ENCODE results near the gene SCD5. TPM values are rescaled to one million over a fixed set of nuclear protein-coding genes. Genes with fewer than 3 reads are reported as not detected.
A peak's percentile ranks its signal among the peaks of the same experiment; 100 is the strongest.

SCD5 gene
- total and polyA plus RNA-seq, 2 of the 13 experiments (the other 11 are each of a cell fraction or from before 2014, with no cell fraction given) = not detected

DNA sequence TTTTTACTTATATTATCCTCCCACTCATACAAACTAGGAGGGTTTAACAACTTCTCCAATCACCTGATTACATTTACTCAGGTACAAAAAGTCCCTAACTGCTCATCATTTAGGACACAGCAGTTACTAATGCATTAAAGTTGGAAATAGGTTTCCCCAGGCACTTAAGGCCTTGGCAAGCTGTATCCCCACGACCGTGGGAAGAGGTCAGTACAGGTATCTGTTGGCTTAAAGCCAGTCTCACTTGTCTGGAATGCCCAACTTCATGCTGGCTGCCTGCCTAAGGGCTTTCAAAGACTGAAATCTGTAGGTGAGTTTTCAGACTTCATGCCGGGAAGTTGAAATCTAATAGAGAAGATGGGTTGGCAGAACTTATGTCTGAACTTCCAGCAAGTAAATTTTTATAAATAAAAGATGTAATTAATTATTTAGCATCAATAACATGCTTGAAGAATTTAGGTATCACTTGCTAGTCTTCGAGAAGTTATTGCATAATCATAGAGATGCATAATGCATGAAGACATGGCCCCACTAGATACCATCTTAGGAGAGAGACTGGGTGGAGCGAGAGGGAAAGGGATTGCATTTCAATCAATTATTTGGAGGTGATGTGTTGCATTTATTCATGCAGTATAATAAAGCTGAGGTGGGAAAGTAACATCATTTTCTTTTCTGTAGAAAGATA lies 54.2 kb downstream of the SCD5 start:
- H3K9ac ChIP-seq (ENCODE audit: insufficient read depth, low read depth, low read length) = no peak overlapping the region
- no peaks in the 10 kb centered on the region for H4K20me1 ChIP-seq (ENCODE audit: insufficient read depth, low read length)
- TF ChIP-seq KLF15 (CRISPR knock-in tag; IDR thresholded peaks at IDR 0.05; ENCODE audit: borderline replicate concordance) (no peak), ZKSCAN5 (CRISPR knock-in tag; IDR thresholded peaks at IDR 0.05) (no peak), SAFB2 (CRISPR knock-in tag; IDR thresholded peaks at IDR 0.05; ENCODE audit: borderline replicate concordance, low read depth) (no peak), ZNF577 (CRISPR knock-in tag; IDR thresholded peaks at IDR 0.05; ENCODE audit: borderline replicate concordance, low read depth) (no peak), CEBPB (IDR thresholded peaks at IDR 0.05; ENCODE audit: borderline replicate concordance, low read depth, low read length) (peak; percentile 29; the same call in 1 of the 2 replicates), WIZ (CRISPR knock-in tag; IDR thresholded peaks at IDR 0.05) (no peak)
- intact Hi-C loops (cut with micrococcal nuclease; ENCODE audit: unreplicated experiment) = no loop called here
- POLR2A ChIA-PET = no interaction called here
- FAIRE-seq (no peak), DNase-seq (ENCODE audit: low spot score) (no peak), ATAC-seq (no peak)
- no peaks in the 10 kb centered on the region for H3K9me3 ChIP-seq (ENCODE audit: low read length)
- H3K4me2 ChIP-seq (ENCODE audit: low read depth, low read length) = no peak overlapping the region
- H3K4me3 ChIP-seq (replicated peaks in 1 of 3; ENCODE audit: insufficient read depth in 1 of 3, low read depth in 2 of 3, low read length in 3 of 3) = no peak overlapping the region
- peaks cover 68% of the 10 kb centered on the region for H3K4me1 ChIP-seq (ENCODE audit: insufficient read depth, low read length)
- no peak overlapping the region for H2AFZ ChIP-seq (ENCODE audit: low read length)
- in situ Hi-C loops (cut with HindIII; ENCODE audit: extremely low pct_ligation_motif_present, low pct_unique_long_range_greater_than_20kb) = no loop called here
- no TSS peak for BruUV-seq (replicated peaks)
- CTCF ChIA-PET (ENCODE audit: low intra/inter-chr PET ratio, low total read pairs) = no interaction called here
- no peaks in the 10 kb centered on the region for H3K36me3 ChIP-seq (replicated peaks in 1 of 2; ENCODE audit: control insufficient read depth in 1 of 2, insufficient read depth in 2 of 2, low read length in 2 of 2)
- H3K27ac ChIP-seq (ENCODE audit: extremely low read length, insufficient read depth, low read length) = no peak overlapping the region
- H3K79me2 ChIP-seq (ENCODE audit: insufficient read depth, low read length) = no peaks in the 10 kb centered on the region
- 28% methylated on average over 5 of the region's 5 CpGs for WGBS (ENCODE audit: low lambda C conversion rate)
- H3K27me3 ChIP-seq (ENCODE audit: control insufficient read depth in 1 of 2, insufficient read depth in 2 of 2, low read length in 2 of 2) = no peaks in the 10 kb centered on the region

DNA sequence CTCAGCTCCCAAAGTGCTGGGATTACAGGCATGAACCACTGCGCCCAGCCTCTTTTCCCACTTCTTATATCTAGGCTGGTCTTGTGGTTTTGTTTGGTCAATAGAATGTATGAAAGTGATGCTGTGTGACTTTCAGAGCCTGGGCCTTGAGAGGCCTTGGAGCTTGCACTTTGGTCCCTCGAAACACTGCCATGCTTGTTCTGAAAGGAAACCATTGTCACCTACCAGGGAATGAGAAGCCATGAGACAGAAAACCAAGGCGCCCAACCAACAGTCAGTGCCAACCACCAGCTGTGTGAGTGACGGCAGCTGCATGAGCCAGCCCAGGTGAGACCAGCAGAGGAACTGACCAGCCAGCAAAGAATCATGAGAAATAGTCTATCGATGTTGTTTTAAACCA lies 57.4 kb downstream of the SCD5 start:
- no peaks in the 10 kb centered on the region for H3K36me3 ChIP-seq (replicated peaks in 1 of 2; ENCODE audit: control insufficient read depth in 1 of 2, insufficient read depth in 2 of 2, low read length in 2 of 2)
- POLR2A ChIA-PET = no interaction called here
- FAIRE-seq (no peak), ATAC-seq (peak; percentile 54), DNase-seq (ENCODE audit: low spot score) (peak; percentile 84)
- no peaks in the 10 kb centered on the region for H3K79me2 ChIP-seq (ENCODE audit: insufficient read depth, low read length)
- no peak overlapping the region for H3K4me3 ChIP-seq (replicated peaks in 1 of 3; ENCODE audit: insufficient read depth in 1 of 3, low read depth in 2 of 3, low read length in 3 of 3)
- CTCF ChIA-PET (ENCODE audit: low intra/inter-chr PET ratio, low total read pairs) = no interaction called here
- intact Hi-C loops (cut with micrococcal nuclease; ENCODE audit: unreplicated experiment) = no loop called here
- BruUV-seq (replicated peaks) = no TSS peak
- no peaks in the 10 kb centered on the region for H4K20me1 ChIP-seq (ENCODE audit: insufficient read depth, low read length)
- H3K4me2 ChIP-seq (ENCODE audit: low read depth, low read length) = peak overlapping the region; percentile 52
- 16% methylated on average over 3 of the region's 5 CpGs for WGBS (ENCODE audit: low lambda C conversion rate)
- H3K9me3 ChIP-seq (ENCODE audit: low read length) = no peaks in the 10 kb centered on the region
- peaks cover 36% of the 10 kb centered on the region for H3K4me1 ChIP-seq (ENCODE audit: insufficient read depth, low read length)
- no peak overlapping the region for H3K9ac ChIP-seq (ENCODE audit: insufficient read depth, low read depth, low read length)
- no peak overlapping the region for H3K27ac ChIP-seq (ENCODE audit: extremely low read length, insufficient read depth, low read length)
- in situ Hi-C loops (cut with HindIII; ENCODE audit: extremely low pct_ligation_motif_present, low pct_unique_long_range_greater_than_20kb) = no loop called here
- H3K27me3 ChIP-seq (ENCODE audit: control insufficient read depth in 1 of 2, insufficient read depth in 2 of 2, low read length in 2 of 2) = no peaks in the 10 kb centered on the region
- no peak overlapping the region for H2AFZ ChIP-seq (ENCODE audit: low read length)
- TF ChIP-seq ZNF12 (CRISPR knock-in tag; IDR thresholded peaks at IDR 0.05) (peak; percentile 42; the same call in 1 of the 2 replicates), CBFB (CRISPR knock-in tag; IDR thresholded peaks at IDR 0.05) (peak; percentile 52; the same call in 1 of the 2 replicates), ZNF768 (CRISPR knock-in tag; IDR thresholded peaks at IDR 0.05) (peak; percentile 49; the same call in 1 of the 2 replicates), AHR (CRISPR knock-in tag; IDR thresholded peaks at IDR 0.05) (no peak), HNF4A (CRISPR knock-in tag; IDR thresholded peaks at IDR 0.05) (peak; percentile 82), SALL1 (CRISPR knock-in tag; IDR thresholded peaks at IDR 0.05) (peak; percentile 43; the same call in 1 of the 2 replicates), ZNF644 (CRISPR knock-in tag; IDR thresholded peaks at IDR 0.05; ENCODE audit: low read depth) (peak; percentile 85; the same call in 1 of the 2 replicates), ZFP62 (CRISPR knock-in tag; IDR thresholded peaks at IDR 0.05) (no peak), HHEX (CRISPR knock-in tag; IDR thresholded peaks at IDR 0.05) (no peak)
- TF ChIP-seq, protein P1, sequence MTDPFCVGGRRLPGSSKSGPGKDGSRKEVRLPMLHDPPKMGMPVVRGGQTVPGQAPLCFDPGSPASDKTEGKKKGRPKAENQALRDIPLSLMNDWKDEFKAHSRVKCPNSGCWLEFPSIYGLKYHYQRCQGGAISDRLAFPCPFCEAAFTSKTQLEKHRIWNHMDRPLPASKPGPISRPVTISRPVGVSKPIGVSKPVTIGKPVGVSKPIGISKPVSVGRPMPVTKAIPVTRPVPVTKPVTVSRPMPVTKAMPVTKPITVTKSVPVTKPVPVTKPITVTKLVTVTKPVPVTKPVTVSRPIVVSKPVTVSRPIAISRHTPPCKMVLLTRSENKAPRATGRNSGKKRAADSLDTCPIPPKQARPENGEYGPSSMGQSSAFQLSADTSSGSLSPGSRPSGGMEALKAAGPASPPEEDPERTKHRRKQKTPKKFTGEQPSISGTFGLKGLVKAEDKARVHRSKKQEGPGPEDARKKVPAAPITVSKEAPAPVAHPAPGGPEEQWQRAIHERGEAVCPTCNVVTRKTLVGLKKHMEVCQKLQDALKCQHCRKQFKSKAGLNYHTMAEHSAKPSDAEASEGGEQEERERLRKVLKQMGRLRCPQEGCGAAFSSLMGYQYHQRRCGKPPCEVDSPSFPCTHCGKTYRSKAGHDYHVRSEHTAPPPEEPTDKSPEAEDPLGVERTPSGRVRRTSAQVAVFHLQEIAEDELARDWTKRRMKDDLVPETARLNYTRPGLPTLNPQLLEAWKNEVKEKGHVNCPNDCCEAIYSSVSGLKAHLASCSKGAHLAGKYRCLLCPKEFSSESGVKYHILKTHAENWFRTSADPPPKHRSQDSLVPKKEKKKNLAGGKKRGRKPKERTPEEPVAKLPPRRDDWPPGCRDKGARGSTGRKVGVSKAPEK (CRISPR knock-in tag; IDR thresholded peaks at IDR 0.05; ENCODE audit: borderline replicate concordance) = no peak
